C4-2B (cell line): Measurements from ENCODE around the gene FGF19.

Experiments used
- CTCF ChIP-seq: fragments of 450-650 bp; conservative IDR thresholded peaks from 2 replicates; pipeline ENCODE4 v1.5.1; 2017; ENCODE audit warnings: mild to moderate bottlenecking
- ZFX ChIP-seq: fragments of 450-650 bp; IDR thresholded peaks from 2 replicates; pipeline ENCODE4 v1.6.1; 2017

DNA sequence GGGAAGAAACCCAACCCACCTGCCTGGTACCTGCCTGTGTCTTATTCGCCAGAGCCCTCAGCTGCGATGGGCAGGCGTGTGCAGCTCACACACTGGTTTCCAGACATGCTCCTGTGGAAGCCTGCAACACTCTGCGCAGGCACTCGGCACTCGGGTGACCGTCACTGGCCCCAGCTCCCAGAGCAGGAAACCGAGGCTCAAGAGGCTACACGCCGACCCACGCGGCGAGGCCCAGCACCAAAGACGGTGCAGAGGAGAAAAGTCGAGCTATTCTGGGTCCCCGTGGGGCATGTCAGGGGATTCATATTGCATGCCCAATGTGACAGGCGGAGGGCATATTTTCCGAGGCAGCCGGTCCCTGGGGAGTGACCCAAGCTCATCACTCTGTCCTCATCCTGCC is 11.6 kb upstream of the FGF19 start:
- TF ChIP-seq CTCF (no peak), ZFX (no peak)
